Liver (tissue), 9 donors: Measurements from ENCODE around the gene EEFSEC. TPM values are rescaled to one million over a fixed set of nuclear protein-coding genes. Genes with fewer than 3 reads are reported as not detected.

Experiments
- DNase-seq: peaks from one replicate; pipeline ENCODE4 v3.0.0-alpha.2; 2017; ENCODE audit warnings: low spot score
- H3K27ac ChIP-seq, 2 donors: one replicate each; pipeline ENCODE4 v1.7.0; 2013; ENCODE audit warnings: inconsistent platforms in 2 of 2, low read length in 2 of 2, control low read depth in 1 of 2, low read depth in 1 of 2, mild to moderate bottlenecking in 1 of 2
- H3K27me3 ChIP-seq, 4 donors: one replicate each; pipeline versions ENCODE4 v1.6.1 to v1.7.0; 2013; ENCODE audit warnings: low read length in 3 of 4, inconsistent platforms in 1 of 4, mild to moderate bottlenecking in 1 of 4, moderate library complexity in 1 of 4; ENCODE audit not compliant: control insufficient read depth in 4 of 4, insufficient read depth in 4 of 4
- H3K36me3 ChIP-seq, 4 donors: one replicate each; pipeline versions ENCODE4 v1.6.1 to v1.7.0; 2013; ENCODE audit warnings: low read length in 3 of 4, mild to moderate bottlenecking in 3 of 4, low read depth in 1 of 4, moderate library complexity in 1 of 4; ENCODE audit not compliant: control insufficient read depth in 4 of 4, insufficient read depth in 3 of 4
- H3K4me1 ChIP-seq, 4 donors: one replicate each; pipeline versions ENCODE4 v1.6.1 to v1.7.0; 2013; ENCODE audit warnings: low read length in 3 of 4, mild to moderate bottlenecking in 3 of 4, moderate library complexity in 1 of 4; ENCODE audit not compliant: control insufficient read depth in 4 of 4, insufficient read depth in 4 of 4
- H3K4me3 ChIP-seq, 3 donors: one replicate each; pipeline versions ENCODE4 v1.6.1 to v1.7.0; 2013; ENCODE audit warnings: low read length in 3 of 3, control low read depth in 1 of 3, low read depth in 1 of 3, mild to moderate bottlenecking in 1 of 3
- H3K9ac ChIP-seq, 2 donors: one replicate each; pipeline ENCODE4 v1.7.0; 2013; ENCODE audit warnings: low read length in 2 of 2, mild to moderate bottlenecking in 2 of 2, moderate library complexity in 2 of 2, control low read depth in 1 of 2, low read depth in 1 of 2
- H3K9me3 ChIP-seq, 4 donors: one replicate each; pipeline versions ENCODE4 v1.6.1 to v1.7.0; 2013; ENCODE audit warnings: low read length in 3 of 4; ENCODE audit not compliant: control insufficient read depth in 4 of 4
- ATF3 ChIP-seq: IDR thresholded peaks from 2 replicates; pipeline ENCODE4 v1.6.1; 2016; ENCODE audit warnings: antibody characterized with exemption
- CTCF ChIP-seq: fragments of 150-350 bp; IDR thresholded peaks from 2 replicates; pipeline ENCODE4 v1.5.1; 2017; ENCODE audit warnings: improper control_type of control experiment, low read depth, low read length; ENCODE audit not compliant: missing input control
- EGR1 ChIP-seq, 2 donors: IDR thresholded peaks; 2 replicates each; pipeline ENCODE4 v1.6.1; 2016 to 2018; ENCODE audit warnings: antibody characterized with exemption in 2 of 2, low read depth in 2 of 2
- FOXA1 ChIP-seq: IDR thresholded peaks from 2 replicates; pipeline ENCODE4 v1.6.1; 2016; ENCODE audit warnings: antibody characterized with exemption
- FOXA2 ChIP-seq: IDR thresholded peaks from 2 replicates; pipeline ENCODE4 v1.6.1; 2016; ENCODE audit warnings: antibody characterized with exemption
- GABPA ChIP-seq, 2 donors: IDR thresholded peaks in 1 of 2; conservative IDR thresholded peaks in 1 of 2; 2 replicates each; pipeline ENCODE4 v1.6.1; 2016; ENCODE audit warnings: antibody characterized with exemption in 2 of 2, mild to moderate bottlenecking in 1 of 2, moderate library complexity in 1 of 2
- HNF4A ChIP-seq, 2 donors: conservative IDR thresholded peaks; 2 replicates each; pipeline ENCODE4 v1.6.1; 2016; ENCODE audit warnings: antibody characterized with exemption in 2 of 2, mild to moderate bottlenecking in 2 of 2
- HNF4G ChIP-seq: IDR thresholded peaks from 2 replicates; pipeline ENCODE4 v1.6.1; 2016; ENCODE audit warnings: antibody characterized with exemption
- JUND ChIP-seq, 2 donors: IDR thresholded peaks; 2 replicates each; pipeline ENCODE4 v1.6.1; 2016; ENCODE audit warnings: antibody characterized with exemption in 2 of 2
- MAX ChIP-seq: IDR thresholded peaks from 2 replicates; pipeline ENCODE4 v1.6.1; 2016; ENCODE audit warnings: antibody characterized with exemption
- NR2F2 ChIP-seq: IDR thresholded peaks from 2 replicates; pipeline ENCODE4 v1.6.1; 2016; ENCODE audit warnings: antibody characterized with exemption
- RAD21 ChIP-seq, 2 donors: IDR thresholded peaks; 2 replicates each; pipeline ENCODE4 v1.6.1; 2016; ENCODE audit warnings: antibody characterized with exemption in 2 of 2, mild to moderate bottlenecking in 2 of 2
- REST ChIP-seq: IDR thresholded peaks from 2 replicates; pipeline ENCODE4 v1.6.1; 2016; ENCODE audit warnings: antibody characterized with exemption, mild to moderate bottlenecking
- RXRA ChIP-seq, 2 donors: IDR thresholded peaks; 2 replicates each; pipeline ENCODE4 v1.6.1; 2017 to 2018; ENCODE audit warnings: antibody characterized with exemption in 2 of 2, mild to moderate bottlenecking in 1 of 2
- SP1 ChIP-seq: IDR thresholded peaks from 2 replicates; pipeline ENCODE4 v1.6.1; 2018; ENCODE audit warnings: antibody characterized with exemption, mild to moderate bottlenecking
- TAF1 ChIP-seq: conservative IDR thresholded peaks from 2 replicates; pipeline ENCODE4 v1.6.1; 2016; ENCODE audit warnings: antibody characterized with exemption, mild to moderate bottlenecking
- YY1 ChIP-seq: IDR thresholded peaks from 2 replicates; pipeline ENCODE4 v1.6.1; 2016; ENCODE audit warnings: antibody characterized with exemption, mild to moderate bottlenecking
- ZBTB33 ChIP-seq: IDR thresholded peaks from 2 replicates; pipeline ENCODE4 v1.6.1; 2016; ENCODE audit warnings: antibody characterized with exemption
- WGBS: extraction: QIAGEN DNeasy Blood & Tissue Kit; methylation state at CpG from one replicate; pipeline ENCODE4 v1.1.7; 2013; 5-methylcytosine and 5-hydroxymethylcytosine counted together
- polyA plus RNA-seq, 2 donors: library from polyadenylated mRNA; stranded (reverse) in 1 of 2; unstranded in 1 of 2; fragments of 200-250 nt in 1 of 2; fragments of >200 nt in 1 of 2; fragmentation: Nextera tagmentation in 1 of 2; extraction: Ambion mirVana in 1 of 2; gene quantifications; one replicate each; pipeline versions ENCODE4 v1.2.1 to v1.2.3, GENCODE V29; 2013 to 2015
- total RNA-seq, 2 donors: library from RNA; depleted of rRNA; stranded (reverse); fragments of >200 nt; gene quantifications; one replicate each; pipeline ENCODE4 v1.2.3, GENCODE V29; 2014
- donor health status: healthy.
- donor health status: healthy.
- donor health status: healthy.
- donor health status: healthy.
- donor health status: healthy.

EEFSEC gene
- total and polyA plus RNA-seq, 4 donors: 8.4 to 13.1 (median 10.7) TPM

GRCh38 chr3:128167973-128168674 lies 14.8 kb downstream of the EEFSEC start:
- Histone ChIP-seq H3K9ac (peak overlapping the region in 1 of 2 donors; percentile 28), H3K36me3 (no peaks in the 10 kb centered on the region), H3K4me1 (peaks cover 7 to 45% (median 36%) of the 10 kb centered on the region in 4 donors), H3K27me3 (no peaks in the 10 kb centered on the region), H3K9me3 (no peaks in the 10 kb centered on the region), H3K4me3 (peak overlapping the region; percentile 5 to 28 (median 15)), H3K27ac (peak overlapping the region; percentile 46 to 81)
- no peak for DNase-seq
- WGBS: 28% methylated on average over 5 of the region's 5 CpGs
- TF ChIP-seq HNF4A (conservative IDR thresholded peaks at IDR 0.05) (peak; percentile 94 to 95), MAX (peak; percentile 55), GABPA (IDR thresholded peaks at IDR 0.05 in 1 of 2, conservative IDR thresholded peaks at IDR 0.05 in 1 of 2) (no peak), FOXA2 (no peak), RXRA (IDR thresholded peaks at IDR 0.05) (peak; percentile 89 to 94), EGR1 (IDR thresholded peaks at IDR 0.05; ENCODE audit: low read depth in 2 of 2) (no peak), ZBTB33 (peak; percentile 56), YY1 (peak; percentile 52), FOXA1 (no peak), ATF3 (no peak), REST (peak; percentile 71), SP1 (peak; percentile 89), HNF4G (peak; percentile 86), TAF1 (peak; percentile 17), JUND (IDR thresholded peaks at IDR 0.05) (peak in 1 of 2 donors; percentile 50), NR2F2 (peak; percentile 49), RAD21 (IDR thresholded peaks at IDR 0.05) (peak; percentile 51 to 57), CTCF (no peak)
